ENCODE results near the gene MYO18B.

MYO18B gene

GRCh38 chr22:25840891-25841290 lies 98.9 kb downstream of the MYO18B start:
- TF ChIP-seq FOXP2 (optimal IDR thresholded peaks at IDR 0.05; ENCODE audit: borderline replicate concordance, extremely low read depth, extremely low read length, insufficient read depth) (no peak), POLR2AphosphoS5 (IDR thresholded peaks at IDR 0.05; ENCODE audit: low read depth, low read length) (no peak), SIN3A (IDR thresholded peaks at IDR 0.05; ENCODE audit: borderline replicate concordance, insufficient read depth, low read length) (no peak), TAF1 (IDR thresholded peaks at IDR 0.05; ENCODE audit: borderline replicate concordance, insufficient read depth, low read length) (no peak), REST (IDR thresholded peaks at IDR 0.05; ENCODE audit: insufficient read depth in 1 of 2, low read depth in 2 of 2, low read length in 2 of 2) (no peak)

GRCh38 chr22:25841775-25842174 lies 99.8 kb downstream of the MYO18B start:
- TF ChIP-seq SIN3A (IDR thresholded peaks at IDR 0.05; ENCODE audit: borderline replicate concordance, insufficient read depth, low read length): no peak

GRCh38 chr22:25843660-25844405 lies 101.8 kb downstream of the MYO18B start:
- TF ChIP-seq REST (IDR thresholded peaks at IDR 0.05; ENCODE audit: insufficient read depth in 1 of 2, low read depth in 2 of 2, low read length in 2 of 2): no peak
- TF ChIP-seq FOXP2 (optimal IDR thresholded peaks at IDR 0.05; ENCODE audit: borderline replicate concordance, extremely low read depth, extremely low read length, insufficient read depth): no peak
- TF ChIP-seq POLR2AphosphoS5 (IDR thresholded peaks at IDR 0.05; ENCODE audit: low read depth, low read length): no peak
- no peak for TF ChIP-seq SIN3A (IDR thresholded peaks at IDR 0.05; ENCODE audit: borderline replicate concordance, insufficient read depth, low read length)
- no peak for TF ChIP-seq TAF1 (IDR thresholded peaks at IDR 0.05; ENCODE audit: borderline replicate concordance, insufficient read depth, low read length)

- TF ChIP-seq POLR2AphosphoS5 (IDR thresholded peaks at IDR 0.05; ENCODE audit: low read depth, low read length) (no peak), SIN3A (IDR thresholded peaks at IDR 0.05; ENCODE audit: borderline replicate concordance, insufficient read depth, low read length) (no peak), FOXP2 (optimal IDR thresholded peaks at IDR 0.05; ENCODE audit: borderline replicate concordance, extremely low read depth, extremely low read length, insufficient read depth) (no peak), TAF1 (IDR thresholded peaks at IDR 0.05; ENCODE audit: borderline replicate concordance, insufficient read depth, low read length) (no peak), REST (IDR thresholded peaks at IDR 0.05; ENCODE audit: insufficient read depth in 1 of 2, low read depth in 2 of 2, low read length in 2 of 2) (no peak)
These were observed 102.6 kb downstream of the MYO18B start for GRCh38 chr22:25844601-25845000.

GRCh38 chr22:25845985-25846745 lies 104.2 kb downstream of the MYO18B start:
- no peak for TF ChIP-seq FOXP2 (optimal IDR thresholded peaks at IDR 0.05; ENCODE audit: borderline replicate concordance, extremely low read depth, extremely low read length, insufficient read depth)
- no peak for TF ChIP-seq POLR2AphosphoS5 (IDR thresholded peaks at IDR 0.05; ENCODE audit: low read depth, low read length)
- no peak for TF ChIP-seq SIN3A (IDR thresholded peaks at IDR 0.05; ENCODE audit: borderline replicate concordance, insufficient read depth, low read length)

- TF ChIP-seq REST (IDR thresholded peaks at IDR 0.05; ENCODE audit: insufficient read depth in 1 of 2, low read depth in 2 of 2, low read length in 2 of 2) (no peak), TAF1 (IDR thresholded peaks at IDR 0.05; ENCODE audit: borderline replicate concordance, insufficient read depth, low read length) (no peak), SIN3A (IDR thresholded peaks at IDR 0.05; ENCODE audit: borderline replicate concordance, insufficient read depth, low read length) (no peak), FOXP2 (optimal IDR thresholded peaks at IDR 0.05; ENCODE audit: borderline replicate concordance, extremely low read depth, extremely low read length, insufficient read depth) (no peak), POLR2AphosphoS5 (IDR thresholded peaks at IDR 0.05; ENCODE audit: low read depth, low read length) (no peak)
These were observed 105.5 kb downstream of the MYO18B start for GRCh38 chr22:25847451-25847850.

Data from PFSK-1 (cell line).